NCI-H510A (cell line): Measurements from ENCODE around the gene LRRC56.

ENCODE experiments used
- DNase-seq: peaks from one replicate; lab custom pipeline; 2025; lab: John Stamatoyannopoulos, UW

LRRC56 gene

GRCh38 chr11:536841-537621, at the start of gene LRRC56:
TSS of gene LRRC56 (plus strand) at chr11:537527. CDS start at chr11:540685, 3,158 bp downstream.
- peak; percentile 74 for DNase-seq

DNA sequence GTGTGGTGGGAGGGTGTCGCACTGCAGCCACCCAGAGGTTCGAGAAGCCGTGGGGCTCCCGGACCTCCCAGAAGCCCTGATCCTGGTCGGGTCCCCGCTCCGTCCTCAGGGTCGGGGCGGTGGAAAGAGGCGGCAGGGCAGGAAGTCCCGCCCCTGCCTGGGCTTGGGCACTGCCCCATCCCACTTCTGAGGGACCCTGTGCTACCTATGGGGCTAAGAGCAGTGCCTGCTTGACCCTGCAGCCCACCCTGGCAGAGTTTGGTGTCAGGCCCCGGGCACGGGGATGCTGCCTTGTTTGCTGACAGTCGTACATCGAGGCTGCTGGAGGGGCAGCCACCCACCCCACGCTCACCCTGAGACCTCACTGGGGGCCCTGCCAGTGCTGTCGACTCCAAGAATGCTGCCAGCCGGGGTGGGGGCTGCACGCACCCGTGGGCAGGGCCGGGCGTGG, 49.7 kb upstream of the LRRC56 start:
- no peak for DNase-seq

- DNase-seq, result no peak
Observed at GRCh38 chr11:488062-488461, 49.3 kb upstream of the LRRC56 start.

DNA sequence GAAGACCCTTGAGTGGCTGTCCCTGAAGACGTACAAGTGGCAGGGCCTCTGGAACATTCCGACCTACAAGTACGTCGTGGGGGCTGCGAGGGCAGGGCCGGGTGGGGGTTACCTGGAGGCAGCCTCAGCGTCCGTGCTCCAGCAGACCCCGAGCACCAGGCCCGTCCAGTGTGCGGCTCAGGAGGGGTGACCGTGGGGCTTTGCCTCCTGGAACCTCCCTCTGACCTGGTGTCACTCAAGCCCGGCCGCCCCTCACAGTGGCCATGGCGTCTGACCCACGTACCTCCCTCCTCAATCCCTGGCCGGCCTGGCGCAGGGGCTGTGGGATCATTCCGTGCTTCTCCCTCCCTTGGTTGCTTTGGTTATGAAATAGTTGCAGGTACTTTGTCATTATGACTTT, 48.7 kb upstream of the LRRC56 start:
- no peak for DNase-seq

GRCh38 chr11:488992-489391, 48.3 kb upstream of the LRRC56 start:
- DNase-seq, result no peak

GRCh38 chr11:489610-490185, 47.6 kb upstream of the LRRC56 start:
- no peak for DNase-seq

DNA sequence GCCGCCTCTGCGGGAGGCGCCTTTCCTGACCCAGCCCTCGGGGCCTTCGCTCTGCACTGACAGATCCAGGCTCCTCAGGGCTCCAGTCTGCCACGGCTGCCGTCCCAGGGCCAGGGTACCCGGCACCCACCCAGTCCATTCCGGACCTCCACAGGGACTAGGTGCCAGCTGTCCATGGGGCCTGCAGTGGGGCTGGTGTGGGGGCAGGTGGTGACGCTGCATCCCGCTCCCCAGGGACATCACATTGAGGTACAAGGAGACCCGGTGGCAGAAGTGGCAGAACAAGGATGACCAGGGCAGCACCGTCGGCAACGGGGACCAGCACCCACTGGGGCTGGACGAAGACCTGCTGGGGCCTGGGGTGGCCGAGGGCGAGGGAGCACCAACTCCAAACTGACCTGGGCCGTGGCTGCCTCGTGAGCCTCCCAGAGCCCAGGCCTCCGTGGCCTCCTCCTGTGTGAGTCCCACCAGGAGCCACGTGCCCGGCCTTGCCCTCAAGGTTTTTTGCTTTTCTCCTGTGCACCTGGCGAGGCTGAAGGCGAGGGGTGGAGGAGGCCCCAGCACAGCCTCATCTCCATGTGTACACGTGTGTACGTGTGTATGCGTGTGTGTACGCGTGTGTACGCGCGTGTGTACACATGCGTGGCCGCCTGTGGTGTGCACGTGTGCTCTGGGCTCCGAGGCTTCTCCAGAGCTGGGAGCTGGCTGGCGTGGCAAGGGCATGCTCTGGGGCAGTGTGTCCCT, 47.0 kb upstream of the LRRC56 start:
- DNase-seq, result no peak

DNA sequence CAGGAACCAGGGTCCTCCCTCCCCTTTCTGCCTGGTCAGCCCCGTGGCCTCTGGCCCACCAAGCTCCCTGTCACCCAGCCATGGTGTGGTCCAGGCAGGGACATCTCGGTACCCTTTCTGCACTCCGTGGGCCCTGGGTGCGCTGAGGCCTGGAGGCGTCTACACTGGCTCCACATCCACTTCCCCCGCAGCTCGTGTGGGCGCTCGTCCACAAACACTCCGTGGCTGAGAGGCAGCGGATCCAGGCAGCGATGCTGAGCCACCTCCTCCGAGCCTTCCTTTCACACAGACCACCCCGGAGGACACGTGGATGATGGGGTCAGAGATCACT, 46.4 kb upstream of the LRRC56 start:
- no peak for DNase-seq

GRCh38 chr11:491358-491757, 46.0 kb upstream of the LRRC56 start:
- DNase-seq, result no peak

GRCh38 chr11:492427-493226, 44.7 kb upstream of the LRRC56 start:
- DNase-seq, result no peak

- DNase-seq, result no peak
Observed at GRCh38 chr11:494761-495536, 42.4 kb upstream of the LRRC56 start.

GRCh38 chr11:495537-495931, 41.8 kb upstream of the LRRC56 start:
- DNase-seq, result no peak

GRCh38 chr11:496834-497564, 40.3 kb upstream of the LRRC56 start:
- DNase-seq, result no peak

DNA sequence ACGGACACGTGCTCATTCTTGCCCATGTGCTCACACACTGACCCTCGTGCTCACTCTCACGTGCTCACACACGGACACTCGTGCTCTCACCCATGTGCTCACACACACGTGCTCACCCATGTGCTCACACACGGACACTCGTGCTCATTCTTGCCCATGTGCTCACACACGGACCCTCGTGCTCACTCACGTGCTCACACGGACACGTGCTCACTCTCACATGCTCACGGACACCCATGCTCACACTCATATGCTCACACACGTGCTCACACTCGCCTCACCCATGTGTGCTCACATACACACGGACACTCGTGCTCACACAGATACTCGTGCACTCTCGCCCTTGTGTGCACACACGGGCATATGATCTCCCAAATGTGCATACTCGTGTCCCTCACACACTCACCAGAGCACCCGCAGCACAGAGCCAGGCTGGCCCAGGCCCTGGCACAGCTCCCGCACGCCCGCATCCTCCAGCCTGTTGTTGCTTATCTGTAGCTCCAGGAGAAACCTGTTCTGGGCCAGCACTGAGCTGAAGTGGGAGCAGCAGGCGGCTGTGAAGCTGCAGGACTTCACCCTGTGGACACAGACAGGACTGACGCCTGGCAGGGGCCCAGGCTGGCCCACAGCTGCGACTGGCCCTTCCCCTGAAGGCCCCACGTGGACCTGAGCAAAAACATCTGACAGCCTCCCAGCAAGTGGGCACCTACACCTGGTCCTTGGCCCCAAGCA, 39.6 kb upstream of the LRRC56 start:
- no peak for DNase-seq

- no peak for DNase-seq
Observed at GRCh38 chr11:498297-499181, 38.8 kb upstream of the LRRC56 start.

- DNase-seq, result no peak
Observed at GRCh38 chr11:499201-500076, 37.9 kb upstream of the LRRC56 start.

DNA sequence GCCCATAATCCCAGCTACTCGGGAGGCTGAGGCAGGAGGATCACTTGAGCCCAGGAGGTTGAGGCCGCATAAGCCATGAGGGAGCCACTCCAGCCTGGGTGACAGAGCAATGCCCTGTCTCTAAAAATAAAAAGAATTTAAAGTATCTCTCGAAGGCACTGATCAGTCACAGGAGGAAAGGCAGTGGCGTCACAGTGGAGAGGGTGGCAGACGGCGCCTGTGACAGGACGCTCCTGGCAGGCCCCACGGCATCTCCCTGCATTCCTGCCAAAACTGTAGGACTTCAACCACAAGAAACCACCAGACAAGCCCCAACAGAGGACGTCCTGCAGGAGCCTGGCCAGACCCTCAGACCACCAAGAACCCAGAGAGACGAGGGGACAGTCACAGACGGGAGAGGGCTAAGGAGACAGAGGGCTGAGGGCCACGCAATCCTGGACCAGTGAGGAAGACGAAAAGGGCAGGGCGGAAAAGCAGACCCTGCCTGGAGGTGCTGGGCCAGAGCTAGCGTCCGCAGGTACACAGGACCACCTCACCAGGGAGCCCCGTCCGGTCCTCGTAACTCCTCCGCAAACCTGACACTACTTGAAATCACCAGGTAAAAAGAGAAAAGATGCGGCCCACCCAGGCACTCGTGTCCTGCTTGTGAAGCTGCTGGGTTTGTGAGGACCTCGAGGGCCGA, 36.2 kb upstream of the LRRC56 start:
- no peak for DNase-seq
